Body of pancreas (tissue), 4 donors: ENCODE results near the gene ENTR1. TPM values are rescaled to one million over a fixed set of nuclear protein-coding genes. Genes with fewer than 3 reads are reported as not detected.

Experiments
- ATAC-seq: fragments of 150-250 bp; one replicate; pipeline ENCODE4 v1.9.1; 2016
- DNase-seq, 4 donors: peaks; one replicate each; pipeline ENCODE4 v3.0.0-alpha.2; 2019
- H3K27ac ChIP-seq, 4 donors: fragments of 200-600 bp; sonication (generic); 1 replicate in 3 of 4; 2 replicates in 1 of 4; pipeline versions ENCODE4 v1.5.1 to v1.6.1; 2016 to 2019; ENCODE audit warnings: mild to moderate bottlenecking in 1 of 4, mixed read lengths in 1 of 4, moderate library complexity in 1 of 4
- H3K27me3 ChIP-seq, 2 donors: fragments of 200-600 bp; sonication (generic); one replicate each; pipeline ENCODE4 v1.6.0; 2016; ENCODE audit warnings: mild to moderate bottlenecking in 1 of 2
- H3K36me3 ChIP-seq, 2 donors: fragments of 200-600 bp; sonication (generic); replicated peaks in 1 of 2; 2 replicates each; pipeline ENCODE4 v1.5.1; 2016; ENCODE audit warnings: low read depth in 2 of 2; ENCODE audit not compliant: insufficient read depth in 1 of 2
- H3K4me1 ChIP-seq: fragments of 200-600 bp; sonication (generic); one replicate; pipeline ENCODE4 v1.6.0; 2016
- H3K4me3 ChIP-seq, 2 donors: fragments of 200-600 bp; sonication (generic); 1 replicate in 1 of 2; 2 replicates in 1 of 2; pipeline ENCODE4 v1.5.1; 2016 to 2019
- H3K9me3 ChIP-seq, 3 donors: fragments of 200-600 bp; sonication (generic); 1 replicate in 2 of 3; 2 replicates in 1 of 3; pipeline ENCODE4 v1.5.1; 2016
- POLR2A ChIP-seq, 3 donors: fragments of 450-650 bp; IDR thresholded peaks; one replicate each; pipeline ENCODE4 v1.6.1; 2016; ENCODE audit warnings: antibody characterized with exemption in 3 of 3, mild to moderate bottlenecking in 2 of 3
- WGBS, 2 donors: methylation state at CpG; one replicate each; pipeline ENCODE4 v1.1.5; 2017; 5-methylcytosine and 5-hydroxymethylcytosine counted together
- intact Hi-C: fragments of 100-400 bp; cut with DNase I; formaldehyde crosslinking; loops from one replicate; pipeline ENCODE4 v1.15.1; 2023
- total RNA-seq, 2 donors: library from RNA; depleted of rRNA; stranded (reverse); fragments of >200 nt; gene quantifications; one replicate each; pipeline ENCODE4 v1.1.0, GENCODE V29; 2016
- TF ChIP-seq, protein P1 (sequence below), 7 experiments: fragments of 450-650 bp in 4 of 7; fragments of 200-600 bp in 3 of 7; sonication (generic) in 3 of 7; IDR thresholded peaks; one replicate each; pipeline ENCODE4 v1.5.1; 2016 to 2019; ENCODE audit warnings: antibody characterized with exemption in 7 of 7

Gene ENTR1
- total RNA-seq, 2 donors from 2014 or later, result 20.2 to 71.5 TPM

DNA sequence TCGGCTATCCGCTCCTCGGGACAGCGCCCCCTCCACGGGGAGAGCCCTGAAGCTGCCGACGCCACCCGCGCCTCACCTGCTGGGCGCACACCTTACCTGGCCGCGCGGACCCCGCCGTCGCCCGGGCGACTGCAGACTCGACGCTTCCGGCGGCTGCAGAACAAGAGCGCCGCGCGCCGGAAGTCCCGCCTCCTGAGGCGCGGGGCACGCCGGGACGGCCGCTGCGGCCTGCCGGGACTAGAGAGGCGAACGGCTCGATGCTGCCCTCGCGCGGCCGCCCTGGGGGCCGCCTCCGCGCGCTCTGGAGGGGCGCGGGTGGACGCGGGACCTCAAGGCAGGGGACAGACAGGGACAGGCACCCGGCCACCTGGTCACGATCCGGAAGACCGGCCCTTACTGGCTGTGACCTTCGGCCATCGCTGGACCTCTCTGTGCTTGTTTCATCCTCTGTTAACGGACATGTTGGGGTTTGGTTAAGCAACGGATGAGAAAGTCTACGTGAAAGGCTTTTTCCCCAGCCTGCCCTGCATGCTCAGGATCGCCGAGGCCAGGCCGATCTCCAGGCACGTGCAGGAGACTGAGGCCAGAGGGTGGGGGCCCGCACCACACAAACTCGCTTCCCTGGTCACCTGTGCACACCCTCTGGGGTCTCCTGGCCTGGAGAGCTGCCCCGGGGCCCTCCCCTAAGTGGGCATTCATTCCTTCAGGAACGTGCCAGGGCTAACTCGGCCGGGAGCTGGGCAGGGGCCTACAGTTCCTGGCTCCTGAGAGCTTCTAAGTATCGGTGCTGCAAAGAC is 10.2 kb downstream of the ENTR1 start, which contains the start of gene SNAPC4:
Gene SNAPC4 (minus strand): TSS at position 133 of the 797 bp plus-strand sequence. CDS start 1,742 bp downstream, outside the sequence.
- Histone ChIP-seq H3K27ac (peak within 1 kb of the TSS in 3 of 4 donors; percentile 45 to 68 (median 46)), H3K27me3 (no peaks in the 10 kb centered on the region), H3K4me1 (peaks cover 26% of the 10 kb centered on the region), H3K4me3 (peak within 1 kb of the TSS; percentile 63 to 98), H3K9me3 (no peaks in the 10 kb centered on the region), H3K36me3 (peaks cover 0 to 15% of the 10 kb centered on the region in 2 donors)
- WGBS, 2 donors, result 5 to 80% methylated on average over 1 to 46 of the region's 71 CpGs
- DNase-seq, result peak; percentile 86 to 89 (median 88)
- ATAC-seq, result peak; percentile 95
- intact Hi-C loops, result loop anchor here (5.0 kb wide), 2 partner anchors 63 to 83 kb away; no protein-coding TSS in a partner anchor
- peak; percentile 61 to 72 (median 68) for TF ChIP-seq POLR2A (IDR thresholded peaks at IDR 0.05)
- TF ChIP-seq, protein P1, sequence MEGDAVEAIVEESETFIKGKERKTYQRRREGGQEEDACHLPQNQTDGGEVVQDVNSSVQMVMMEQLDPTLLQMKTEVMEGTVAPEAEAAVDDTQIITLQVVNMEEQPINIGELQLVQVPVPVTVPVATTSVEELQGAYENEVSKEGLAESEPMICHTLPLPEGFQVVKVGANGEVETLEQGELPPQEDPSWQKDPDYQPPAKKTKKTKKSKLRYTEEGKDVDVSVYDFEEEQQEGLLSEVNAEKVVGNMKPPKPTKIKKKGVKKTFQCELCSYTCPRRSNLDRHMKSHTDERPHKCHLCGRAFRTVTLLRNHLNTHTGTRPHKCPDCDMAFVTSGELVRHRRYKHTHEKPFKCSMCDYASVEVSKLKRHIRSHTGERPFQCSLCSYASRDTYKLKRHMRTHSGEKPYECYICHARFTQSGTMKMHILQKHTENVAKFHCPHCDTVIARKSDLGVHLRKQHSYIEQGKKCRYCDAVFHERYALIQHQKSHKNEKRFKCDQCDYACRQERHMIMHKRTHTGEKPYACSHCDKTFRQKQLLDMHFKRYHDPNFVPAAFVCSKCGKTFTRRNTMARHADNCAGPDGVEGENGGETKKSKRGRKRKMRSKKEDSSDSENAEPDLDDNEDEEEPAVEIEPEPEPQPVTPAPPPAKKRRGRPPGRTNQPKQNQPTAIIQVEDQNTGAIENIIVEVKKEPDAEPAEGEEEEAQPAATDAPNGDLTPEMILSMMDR (IDR thresholded peaks at IDR 0.05), result peak; percentile 74 to 98 (median 97)

DNA sequence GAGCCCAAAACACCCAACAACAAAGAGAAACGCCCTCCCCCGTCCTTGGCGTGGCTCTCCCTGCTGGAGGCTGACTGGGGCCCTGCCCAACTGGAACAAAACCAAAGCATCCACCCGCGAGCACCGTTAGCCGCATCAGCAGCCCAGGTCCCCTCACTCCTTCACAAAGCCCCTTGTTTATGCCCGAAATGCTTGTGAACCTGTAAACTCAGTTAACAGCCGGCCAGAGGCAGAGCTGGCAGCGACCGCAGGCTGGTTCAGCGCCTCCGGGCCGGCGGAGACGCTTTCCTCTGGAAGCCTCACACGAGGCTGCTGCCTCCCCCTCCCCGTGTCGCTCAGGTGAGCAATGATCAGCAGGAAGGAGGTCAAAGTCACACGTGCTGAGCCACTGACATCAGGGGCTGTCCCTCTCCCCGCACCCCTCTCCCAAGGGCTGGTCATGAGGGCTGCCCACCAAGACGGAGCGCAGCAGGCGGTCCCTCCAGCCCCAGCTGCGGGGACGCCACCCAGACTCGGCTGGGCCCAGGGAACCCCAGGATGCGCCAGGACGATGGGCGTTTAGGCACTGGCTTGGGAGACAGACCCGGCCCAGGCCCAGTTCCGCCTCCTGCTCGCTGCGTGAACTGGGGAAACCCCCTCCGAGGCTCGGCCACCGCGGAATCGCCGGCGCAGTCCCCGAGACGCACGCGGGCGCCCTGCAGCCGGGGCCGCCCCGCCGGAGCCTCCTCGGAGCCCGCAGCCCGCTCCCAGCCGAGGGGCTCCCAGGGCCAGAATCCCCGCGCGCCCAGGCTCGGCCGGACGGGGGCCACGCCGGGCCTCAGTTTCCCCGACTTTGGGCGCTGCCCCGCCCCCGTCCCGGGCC is 11.0 kb downstream of the ENTR1 start:
- DNase-seq (peak in 3 of 4 donors; percentile 29 to 32 (median 31)), ATAC-seq (peak; percentile 13)
- Histone ChIP-seq H3K4me1 (peaks cover 26% of the 10 kb centered on the region), H3K4me3 (peak overlapping the region; percentile 63 to 98), H3K27me3 (no peaks in the 10 kb centered on the region), H3K9me3 (no peaks in the 10 kb centered on the region), H3K36me3 (peaks cover 0 to 21% of the 10 kb centered on the region in 2 donors), H3K27ac (peak overlapping the region in 3 of 4 donors; percentile 45 to 68 (median 46))
- TF ChIP-seq, protein P1 (IDR thresholded peaks at IDR 0.05), result no peak
- TF ChIP-seq POLR2A (IDR thresholded peaks at IDR 0.05), result no peak
- intact Hi-C loops, result loop anchor here (5.0 kb wide), 2 partner anchors 62 to 82 kb away; no protein-coding TSS in a partner anchor
- WGBS, 2 donors, result 1 to 4% methylated on average over 10 to 36 of the region's 67 CpGs

DNA sequence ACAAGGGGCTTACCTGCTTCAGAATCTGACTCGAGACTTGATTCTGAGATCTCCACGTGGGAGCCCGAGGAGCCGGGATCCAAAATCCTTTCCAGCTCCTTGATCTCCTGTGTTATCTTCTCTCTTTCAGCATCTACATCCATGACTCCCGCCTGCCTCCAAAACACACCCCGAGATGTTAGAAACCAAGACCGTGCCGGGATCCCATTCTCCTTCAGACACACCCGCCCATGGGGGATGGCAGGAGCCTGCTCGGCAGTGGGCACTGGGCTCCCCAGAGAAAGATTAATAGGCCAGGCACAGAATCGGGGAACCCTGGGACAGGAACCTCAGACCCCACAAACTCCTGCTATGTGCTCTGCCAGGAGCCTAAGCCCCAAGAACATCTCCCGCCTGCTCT is 12.1 kb downstream of the ENTR1 start:
- TF ChIP-seq POLR2A (IDR thresholded peaks at IDR 0.05), result no peak
- TF ChIP-seq, protein P1 (IDR thresholded peaks at IDR 0.05), result no peak
- Histone ChIP-seq H3K36me3 (peaks cover 0 to 29% of the 10 kb centered on the region in 2 donors), H3K9me3 (no peaks in the 10 kb centered on the region), H3K4me3 (no peak overlapping the region), H3K27me3 (no peaks in the 10 kb centered on the region), H3K4me1 (peaks cover 26% of the 10 kb centered on the region), H3K27ac (no peak overlapping the region)
- no peak for ATAC-seq
- intact Hi-C loops, result no loop called here
- DNase-seq, result no peak
- 86 to 91% methylated on average over 11 to 12 of the region's 12 CpGs for WGBS, 2 donors

DNA sequence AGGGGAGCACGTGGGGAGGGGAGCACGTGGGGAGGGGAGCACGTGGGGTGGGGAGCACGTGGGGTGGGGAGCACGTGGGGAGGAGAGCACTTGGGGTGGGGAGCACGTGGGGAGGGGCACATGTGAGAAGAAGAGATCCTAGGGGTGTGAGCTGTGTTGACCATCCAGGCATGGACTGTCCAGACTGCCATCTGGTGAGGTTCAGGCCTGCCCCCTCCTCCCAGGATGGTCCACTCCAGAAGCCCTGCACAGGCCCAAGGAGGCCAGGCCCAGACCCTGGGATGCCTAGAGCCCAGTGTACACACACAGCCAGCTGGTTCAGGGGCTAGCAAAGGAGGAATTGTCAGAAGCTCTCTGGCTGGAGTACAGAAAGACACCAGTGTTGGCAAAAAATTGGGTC is 12.8 kb downstream of the ENTR1 start:
- intact Hi-C loops, result no loop called here
- WGBS, 2 donors, result 58 to 78% methylated on average over 6 of the region's 6 CpGs
- Histone ChIP-seq H3K9me3 (no peaks in the 10 kb centered on the region), H3K4me1 (peaks cover 26% of the 10 kb centered on the region), H3K36me3 (peaks cover 0 to 29% of the 10 kb centered on the region in 2 donors), H3K27ac (no peak overlapping the region), H3K27me3 (no peaks in the 10 kb centered on the region), H3K4me3 (no peak overlapping the region)
- TF ChIP-seq, protein P1 (IDR thresholded peaks at IDR 0.05), result no peak
- TF ChIP-seq POLR2A (IDR thresholded peaks at IDR 0.05), result no peak
- no peak for ATAC-seq
- no peak for DNase-seq
